ENCODE measurements around the gene ZNF616. TPM values are rescaled to one million over a fixed set of nuclear protein-coding genes. Genes with fewer than 3 reads are reported as not detected.

Gene ZNF616
- total and polyA plus RNA-seq, 2 experiments from 2014 or later = 13.3 to 28.3 TPM

DNA sequence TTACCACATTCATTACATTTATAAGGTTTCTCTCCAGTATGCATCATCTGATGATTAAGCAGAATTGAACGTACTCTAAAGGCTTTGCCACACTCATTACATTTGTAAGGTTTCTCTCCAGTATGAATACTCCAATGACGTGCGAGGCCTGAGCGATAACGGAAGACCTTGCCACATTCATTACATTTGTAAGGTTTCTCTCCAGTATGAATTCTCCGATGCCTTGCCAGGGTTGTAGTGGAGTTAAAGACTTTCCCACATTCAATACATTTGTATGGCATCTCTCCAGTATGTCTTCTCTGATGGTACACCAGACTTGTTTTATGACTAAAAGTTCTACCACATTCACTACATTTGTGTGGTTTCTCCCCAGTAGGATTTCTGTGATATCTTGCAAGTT is 74.3 kb downstream of the ZNF616 start (continued):
- TF ChIP-seq REST (IDR thresholded peaks at IDR 0.05; ENCODE audit: unreplicated experiment) (no peak), EZH2 (IDR thresholded peaks at IDR 0.05; ENCODE audit: low read depth, unreplicated experiment) (no peak)
- TF ChIP-seq, protein P1, sequence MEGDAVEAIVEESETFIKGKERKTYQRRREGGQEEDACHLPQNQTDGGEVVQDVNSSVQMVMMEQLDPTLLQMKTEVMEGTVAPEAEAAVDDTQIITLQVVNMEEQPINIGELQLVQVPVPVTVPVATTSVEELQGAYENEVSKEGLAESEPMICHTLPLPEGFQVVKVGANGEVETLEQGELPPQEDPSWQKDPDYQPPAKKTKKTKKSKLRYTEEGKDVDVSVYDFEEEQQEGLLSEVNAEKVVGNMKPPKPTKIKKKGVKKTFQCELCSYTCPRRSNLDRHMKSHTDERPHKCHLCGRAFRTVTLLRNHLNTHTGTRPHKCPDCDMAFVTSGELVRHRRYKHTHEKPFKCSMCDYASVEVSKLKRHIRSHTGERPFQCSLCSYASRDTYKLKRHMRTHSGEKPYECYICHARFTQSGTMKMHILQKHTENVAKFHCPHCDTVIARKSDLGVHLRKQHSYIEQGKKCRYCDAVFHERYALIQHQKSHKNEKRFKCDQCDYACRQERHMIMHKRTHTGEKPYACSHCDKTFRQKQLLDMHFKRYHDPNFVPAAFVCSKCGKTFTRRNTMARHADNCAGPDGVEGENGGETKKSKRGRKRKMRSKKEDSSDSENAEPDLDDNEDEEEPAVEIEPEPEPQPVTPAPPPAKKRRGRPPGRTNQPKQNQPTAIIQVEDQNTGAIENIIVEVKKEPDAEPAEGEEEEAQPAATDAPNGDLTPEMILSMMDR (conservative IDR thresholded peaks at IDR 0.05; ENCODE audit: low read depth in 2 of 2) = no peak

Small RNA genes lying within 50 kb of the gene (small RNA-seq; reads per million reads assigned to genes)
- gene RPL37P23 (ENCODE audit: low replicate concordance) = 0.30 reads per million, percentile 12 among the genes with 10 or more reads in this experiment

Other genes with a start within 250 kb of the ZNF616 start
- gene ZNF649, start 234.9 kb downstream of the ZNF616 start, total RNA-seq (2014; rRNA removed; shearing (Covaris generic)) = 68.9 and 75.5 TPM in 2 replicates
- 29.2 and 40.6 TPM in 2 replicates for gene ZNF649, start 234.9 kb downstream of the ZNF616 start, polyA plus RNA-seq (2016; fragmentation: Nextera tagmentation; extraction: Ambion mirVana)
- 11.6 and 18.1 TPM in 2 replicates for gene ZNF613, start 212.5 kb downstream of the ZNF616 start, total RNA-seq (2014; rRNA removed; shearing (Covaris generic))
- 6.0 and 13.8 TPM in 2 replicates for gene ZNF613, start 212.5 kb downstream of the ZNF616 start, polyA plus RNA-seq (2016; fragmentation: Nextera tagmentation; extraction: Ambion mirVana)
- 5.6 and 5.8 TPM in 2 replicates for gene ZNF350, start 153.1 kb downstream of the ZNF616 start, total RNA-seq (2014; rRNA removed; shearing (Covaris generic))
- gene ZNF350, start 153.1 kb downstream of the ZNF616 start, polyA plus RNA-seq (2016; fragmentation: Nextera tagmentation; extraction: Ambion mirVana) = 3.6 and 7.6 TPM in 2 replicates
- gene ZNF615, start 131.7 kb downstream of the ZNF616 start, total RNA-seq (2014; rRNA removed; shearing (Covaris generic)) = 11.0 and 11.4 TPM in 2 replicates
- gene ZNF615, start 131.7 kb downstream of the ZNF616 start, polyA plus RNA-seq (2016; fragmentation: Nextera tagmentation; extraction: Ambion mirVana) = 3.7 and 4.5 TPM in 2 replicates
- 21.6 and 26.2 TPM in 2 replicates for gene ZNF614, start 111.6 kb downstream of the ZNF616 start, total RNA-seq (2014; rRNA removed; shearing (Covaris generic))
- 7.8 and 9.1 TPM in 2 replicates for gene ZNF614, start 111.6 kb downstream of the ZNF616 start, polyA plus RNA-seq (2016; fragmentation: Nextera tagmentation; extraction: Ambion mirVana)
- gene ZNF432, start 91.1 kb downstream of the ZNF616 start, total RNA-seq (2014; rRNA removed; shearing (Covaris generic)) = 9.0 and 13.2 TPM in 2 replicates
- 3.3 and 3.8 TPM in 2 replicates for gene ZNF432, start 91.1 kb downstream of the ZNF616 start, polyA plus RNA-seq (2016; fragmentation: Nextera tagmentation; extraction: Ambion mirVana)
- gene ZNF841, start 44.2 kb downstream of the ZNF616 start, total RNA-seq (2014; rRNA removed; shearing (Covaris generic)) = 12.8 and 20.0 TPM in 2 replicates
- 3.8 and 5.3 TPM in 2 replicates for gene ZNF841, start 44.2 kb downstream of the ZNF616 start, polyA plus RNA-seq (2016; fragmentation: Nextera tagmentation; extraction: Ambion mirVana)
- gene ZNF836, start 31.7 kb upstream of the ZNF616 start, total RNA-seq (2014; rRNA removed; shearing (Covaris generic)) = 15.7 and 18.6 TPM in 2 replicates
- gene ZNF836, start 31.7 kb upstream of the ZNF616 start, polyA plus RNA-seq (2016; fragmentation: Nextera tagmentation; extraction: Ambion mirVana) = 9.8 and 11.8 TPM in 2 replicates
- 345 and 381 TPM in 2 replicates for gene PPP2R1A, start 50.1 kb upstream of the ZNF616 start, total RNA-seq (2014; rRNA removed; shearing (Covaris generic))
- gene PPP2R1A, start 50.1 kb upstream of the ZNF616 start, polyA plus RNA-seq (2016; fragmentation: Nextera tagmentation; extraction: Ambion mirVana) = 212 and 238 TPM in 2 replicates
- gene ZNF766, start 129.6 kb upstream of the ZNF616 start, total RNA-seq (2014; rRNA removed; shearing (Covaris generic)) = 23.5 and 29.3 TPM in 2 replicates
- gene ZNF766, start 129.6 kb upstream of the ZNF616 start, polyA plus RNA-seq (2016; fragmentation: Nextera tagmentation; extraction: Ambion mirVana) = 20.3 and 22.1 TPM in 2 replicates
- gene ZNF480, start 157.2 kb upstream of the ZNF616 start, total RNA-seq (2014; rRNA removed; shearing (Covaris generic)) = 34.1 and 39.4 TPM in 2 replicates
- gene ZNF480, start 157.2 kb upstream of the ZNF616 start, polyA plus RNA-seq (2016; fragmentation: Nextera tagmentation; extraction: Ambion mirVana) = 28.8 and 37.9 TPM in 2 replicates
- 5.3 and 6.3 TPM in 2 replicates for gene ZNF610, start 196.3 kb upstream of the ZNF616 start, total RNA-seq (2014; rRNA removed; shearing (Covaris generic))
- gene ZNF610, start 196.3 kb upstream of the ZNF616 start, polyA plus RNA-seq (2016; fragmentation: Nextera tagmentation; extraction: Ambion mirVana) = 4.7 and 5.3 TPM in 2 replicates
- 49.1 and 60.6 TPM in 2 replicates for gene ZNF880, start 230.0 kb upstream of the ZNF616 start, total RNA-seq (2014; rRNA removed; shearing (Covaris generic))
- 56.3 and 57.4 TPM in 2 replicates for gene ZNF880, start 230.0 kb upstream of the ZNF616 start, polyA plus RNA-seq (2016; fragmentation: Nextera tagmentation; extraction: Ambion mirVana)